RPMI8226 (cell line): ENCODE results near the gene POLD4.

Source experiments
- DNase-seq: peaks from one replicate; pipeline ENCODE4 v3.0.0-alpha.2; 2015

Gene POLD4

DNA sequence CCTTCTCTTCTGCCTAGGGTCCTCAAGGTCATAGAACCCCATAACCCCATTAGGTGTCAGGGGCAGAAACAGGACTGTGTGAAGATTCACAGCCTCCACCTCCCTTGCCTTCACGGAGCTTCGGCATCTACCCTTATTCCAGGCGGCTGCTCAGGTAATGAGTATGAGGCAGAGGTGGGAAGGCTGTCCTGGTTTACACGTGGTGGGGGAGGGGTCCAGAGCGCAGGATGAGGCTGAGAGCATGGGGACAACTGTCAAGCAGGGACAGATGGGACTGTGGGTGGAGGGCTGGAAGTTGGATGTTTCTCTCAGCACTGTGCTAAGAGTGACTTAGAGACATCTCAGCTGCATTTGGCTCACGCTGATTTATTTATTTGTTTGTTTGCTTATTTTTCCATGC is 34.2 kb upstream of the POLD4 start:
- DNase-seq: no peak

DNA sequence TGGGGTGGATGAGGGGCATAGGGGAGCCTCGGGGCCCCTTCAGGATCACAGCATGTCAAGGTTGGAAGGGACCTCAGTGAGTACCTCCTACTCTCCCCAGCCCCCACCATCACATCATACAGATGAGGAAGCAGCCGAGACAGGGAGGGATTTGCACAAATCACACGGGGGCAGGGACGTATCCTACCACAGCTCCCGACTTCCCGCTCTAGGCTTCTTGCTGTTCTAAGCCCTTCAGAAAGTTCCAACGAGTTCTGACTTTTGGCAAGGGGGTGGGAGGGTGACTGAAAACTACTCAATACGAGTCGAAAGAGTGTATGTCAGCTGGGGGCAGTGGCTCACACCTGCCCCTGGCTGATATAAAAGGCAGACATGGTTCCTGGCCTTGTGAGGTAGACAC is 33.7 kb upstream of the POLD4 start:
- DNase-seq: no peak

DNA sequence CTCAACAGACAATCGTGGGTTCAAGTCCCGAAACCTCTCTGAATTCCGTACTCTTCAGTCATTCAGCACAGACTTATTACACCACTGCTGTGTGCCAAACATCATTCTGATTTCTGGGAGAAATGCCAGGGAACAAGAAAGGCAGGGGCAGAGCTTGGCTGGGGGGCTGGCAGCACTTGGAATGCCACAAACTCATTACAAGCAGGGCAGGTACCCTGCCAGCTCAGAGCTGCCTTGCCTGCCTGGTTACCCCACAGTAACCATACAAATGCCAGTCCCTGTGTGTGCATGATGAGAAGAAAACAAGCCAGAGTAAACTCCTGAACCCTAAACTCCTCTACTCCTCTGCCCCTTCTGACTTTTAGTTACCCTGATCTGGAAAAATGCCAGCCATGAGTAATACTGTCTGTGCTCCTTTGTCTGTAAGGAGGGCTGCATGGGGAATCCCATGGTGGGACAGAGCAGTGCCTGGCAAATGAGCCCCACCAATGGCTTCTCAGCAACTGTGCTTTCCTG is 31.6 kb upstream of the POLD4 start:
- DNase-seq: peak; percentile 32

DNA sequence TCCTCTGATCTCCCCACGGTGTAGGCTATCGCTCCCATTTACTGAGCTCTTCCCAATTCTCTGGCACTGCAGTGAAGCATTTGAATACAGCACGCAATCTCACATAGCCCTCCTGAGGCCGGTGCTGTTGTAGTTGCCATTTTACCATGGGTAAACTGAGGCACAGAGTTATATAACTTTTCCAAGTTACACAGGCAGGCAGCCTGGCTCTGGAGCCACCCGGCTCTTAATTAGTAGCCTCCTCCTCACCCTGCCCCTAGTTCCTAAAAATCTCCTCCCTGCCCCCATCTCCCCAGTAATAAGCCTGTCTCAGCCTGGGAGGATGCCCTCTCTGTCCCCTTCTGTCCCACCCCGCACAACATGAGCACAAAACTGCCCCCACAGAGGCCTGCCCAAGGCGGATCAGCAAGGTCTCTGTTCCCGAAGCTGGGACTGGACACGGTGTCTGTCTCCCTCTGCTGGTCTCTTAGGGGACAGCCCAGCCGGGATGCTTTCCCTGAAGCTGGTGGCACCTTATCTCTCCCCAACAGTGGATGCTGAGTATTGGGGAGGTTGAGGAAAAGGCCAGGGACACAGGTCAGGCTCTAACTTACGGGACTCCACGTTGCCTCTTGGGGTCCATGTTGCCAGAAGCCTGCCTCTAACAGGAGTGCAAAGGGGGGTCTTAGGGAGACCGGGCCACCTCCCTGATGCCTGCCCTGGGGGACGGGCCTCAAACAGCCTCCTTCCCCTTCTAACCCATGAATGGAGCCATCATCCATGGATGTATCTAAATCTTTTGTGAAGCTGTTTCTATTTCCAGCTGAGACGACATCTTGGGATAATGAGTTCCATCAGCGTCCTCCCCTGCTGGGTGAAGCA is 29.2 kb upstream of the POLD4 start:
- DNase-seq: peak; percentile 75

DNA sequence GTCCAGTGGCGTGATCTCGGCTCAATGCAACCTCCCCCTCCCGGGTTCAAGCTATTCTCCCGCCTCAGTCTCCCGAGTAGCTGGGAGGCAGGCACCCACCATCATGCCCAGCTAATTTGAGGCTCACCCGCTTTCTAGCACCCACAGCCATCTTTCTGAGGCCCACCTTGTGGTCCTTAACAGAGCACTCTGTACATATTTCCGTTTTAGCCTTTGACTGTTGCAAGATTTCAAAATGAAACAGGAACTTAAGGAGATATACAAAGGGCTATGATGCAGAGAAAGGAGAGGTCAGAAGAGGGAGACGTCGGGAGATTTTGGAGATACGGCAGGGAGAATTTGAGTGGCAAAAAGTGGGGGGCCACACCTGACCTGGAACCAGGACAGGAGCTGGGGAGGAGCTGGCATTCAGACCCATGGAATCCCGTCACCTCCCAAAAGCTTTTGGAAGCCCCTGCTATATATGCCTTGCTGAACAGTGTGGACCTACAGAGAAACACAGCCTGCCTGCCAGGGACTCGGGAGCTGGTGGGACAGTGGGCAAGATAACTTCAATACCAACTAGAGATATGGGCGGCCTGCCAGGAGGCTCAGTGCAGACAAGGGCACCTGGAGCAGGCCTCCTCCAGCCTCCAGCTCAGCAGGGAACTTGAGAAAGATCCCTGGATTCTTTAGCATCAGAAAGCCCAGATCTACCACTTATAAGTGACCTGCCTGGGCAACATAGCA is 28.1 kb upstream of the POLD4 start:
- DNase-seq: no peak

DNA sequence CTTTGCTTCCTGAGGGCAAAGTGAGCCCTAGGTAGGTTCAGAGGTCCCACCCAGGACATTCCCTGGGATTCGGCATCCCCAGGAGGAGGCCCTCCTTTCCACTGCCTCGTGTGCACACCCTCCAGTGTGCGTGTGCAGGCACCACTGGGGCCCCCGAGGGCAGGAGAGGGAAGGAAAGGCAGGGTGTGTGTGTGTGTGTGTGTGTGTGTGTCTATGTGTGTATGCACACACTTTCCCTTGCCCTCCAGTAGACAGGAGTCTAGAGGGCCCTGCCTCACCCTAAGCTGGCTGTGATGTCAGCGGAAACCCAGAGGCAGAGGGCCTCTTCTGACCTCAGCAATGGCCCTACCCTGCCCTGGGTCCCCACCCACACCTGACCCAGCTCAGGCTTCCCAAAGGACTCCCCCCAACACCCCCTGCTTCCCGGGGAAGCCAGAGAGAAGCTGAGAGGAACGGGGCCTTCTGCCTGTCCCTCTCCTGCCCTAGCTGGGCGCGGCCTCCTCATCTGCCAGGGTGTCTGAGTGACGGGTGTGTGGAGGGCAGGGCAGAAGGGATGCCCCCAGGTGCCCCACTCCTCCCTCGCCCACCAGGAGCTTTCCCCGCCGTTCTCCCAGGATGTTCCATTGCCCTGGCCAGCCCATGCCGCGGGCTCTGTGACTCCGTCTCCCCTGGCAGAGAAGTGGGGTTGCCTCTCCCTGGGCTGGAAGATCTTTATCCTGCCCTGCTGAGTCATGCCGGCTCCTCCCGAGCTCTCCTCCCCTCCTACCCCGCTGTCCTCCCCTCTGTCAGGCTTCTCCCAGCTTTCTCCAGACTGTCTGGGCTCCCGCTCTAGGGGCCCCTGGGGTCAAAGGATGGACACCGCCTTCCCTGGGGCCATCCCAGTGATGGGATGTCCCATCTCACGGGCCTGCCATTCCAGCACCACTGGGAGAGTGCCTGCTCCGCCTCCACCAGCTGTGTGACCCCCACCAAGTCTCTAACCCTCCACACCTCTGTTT is 26.0 kb upstream of the POLD4 start:
- no peak for DNase-seq

DNA sequence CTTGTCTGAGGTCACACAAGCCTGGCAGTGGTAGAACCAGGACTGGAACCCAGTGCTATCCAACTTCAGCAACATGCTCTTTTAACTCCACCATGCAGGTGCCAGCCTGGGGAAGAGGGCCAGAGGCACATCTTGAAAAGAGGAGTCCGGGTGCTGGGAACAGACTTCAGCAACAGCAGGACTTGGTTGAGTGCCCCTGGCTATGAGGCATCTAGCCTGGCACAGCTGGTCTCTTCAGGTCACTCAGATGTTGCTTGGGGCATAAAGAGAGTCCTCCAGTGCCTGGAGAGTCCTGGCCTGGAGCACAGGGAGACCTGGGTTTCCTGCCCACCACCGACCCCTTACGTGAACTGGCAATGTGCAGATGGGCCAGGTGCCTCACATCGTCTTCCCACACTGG is 25.2 kb upstream of the POLD4 start:
- DNase-seq: no peak

DNA sequence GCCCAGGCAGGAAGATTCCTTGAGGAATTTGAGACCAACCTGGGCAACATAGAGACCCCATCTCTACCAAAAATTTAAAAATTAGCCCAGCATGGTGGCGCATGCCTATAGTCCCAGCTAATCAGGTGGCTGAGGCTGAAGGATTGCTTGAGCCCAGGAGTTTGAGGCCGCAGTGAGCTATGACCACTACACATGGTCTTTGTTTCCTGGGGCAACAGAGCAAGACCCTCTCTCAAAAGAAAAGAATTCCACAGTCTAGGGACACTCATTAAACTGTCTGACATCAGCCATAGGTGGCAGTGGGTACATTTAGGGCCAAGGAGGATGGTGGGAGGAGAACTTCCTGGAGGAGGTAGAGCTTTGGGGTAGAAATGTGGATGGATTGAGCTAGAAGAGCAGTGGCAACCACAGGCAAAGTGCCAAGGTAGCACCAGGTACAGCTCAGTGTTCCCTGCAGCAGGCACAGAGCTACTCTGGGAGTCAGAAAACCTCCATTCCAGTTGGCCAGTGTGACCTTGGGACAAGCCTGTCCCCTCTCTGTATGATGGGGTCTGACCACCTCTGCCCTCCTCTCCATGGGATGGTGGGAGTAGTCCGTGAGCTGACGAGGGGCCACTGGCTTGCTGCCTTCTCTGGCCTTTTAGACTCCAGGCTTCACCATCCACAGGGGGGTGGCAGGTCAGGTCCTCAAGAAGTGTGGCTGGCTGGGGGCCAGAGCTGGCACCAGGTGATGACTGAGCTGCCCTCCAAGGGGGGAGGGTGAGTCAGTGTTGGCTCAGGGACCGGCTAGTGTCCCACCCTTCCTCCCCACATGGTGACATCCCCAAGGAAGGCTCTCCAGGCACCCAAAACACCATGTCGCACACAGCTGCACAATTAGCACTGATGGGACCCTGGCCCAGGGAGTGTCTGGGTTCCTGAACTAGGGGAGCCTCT is 23.8 kb upstream of the POLD4 start:
- DNase-seq: peak; percentile 35

DNA sequence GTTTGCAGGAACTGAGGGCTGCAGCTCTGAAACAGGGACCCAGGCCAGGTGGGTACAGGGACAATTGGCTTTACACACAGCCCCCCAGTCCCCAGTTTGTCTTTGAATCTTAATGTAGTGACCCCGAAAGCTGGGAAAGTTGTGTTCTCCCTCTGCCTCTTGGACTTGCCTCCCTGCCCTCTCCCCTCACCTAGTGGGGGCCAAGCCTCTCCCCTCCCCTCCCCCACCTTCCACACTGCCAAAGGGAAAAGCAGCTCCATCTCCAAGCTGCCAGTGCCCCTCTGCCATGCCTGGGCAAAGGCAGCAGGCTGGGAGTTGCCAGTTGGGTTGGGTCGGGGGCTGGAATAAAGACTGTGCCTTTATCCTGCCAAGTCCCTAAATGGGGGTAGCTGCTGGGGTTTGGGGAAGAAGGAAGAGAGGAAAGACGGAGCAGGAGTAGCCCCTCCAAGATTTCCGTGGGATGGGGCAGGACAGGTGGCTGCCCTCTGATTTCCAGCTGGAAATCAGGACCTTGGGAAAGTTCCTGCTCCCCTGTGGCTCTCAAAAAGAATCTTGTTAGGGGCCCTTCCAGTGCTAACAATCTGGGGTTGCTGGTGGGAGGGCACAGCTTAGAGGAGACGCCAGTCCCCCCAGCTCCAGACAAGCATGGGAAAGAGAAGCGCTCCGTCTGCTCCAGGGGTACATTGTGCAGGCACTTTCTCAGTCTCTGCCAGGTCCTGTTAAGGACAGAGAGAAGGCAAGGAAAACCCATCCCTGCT is 22.9 kb upstream of the POLD4 start:
- no peak for DNase-seq

DNA sequence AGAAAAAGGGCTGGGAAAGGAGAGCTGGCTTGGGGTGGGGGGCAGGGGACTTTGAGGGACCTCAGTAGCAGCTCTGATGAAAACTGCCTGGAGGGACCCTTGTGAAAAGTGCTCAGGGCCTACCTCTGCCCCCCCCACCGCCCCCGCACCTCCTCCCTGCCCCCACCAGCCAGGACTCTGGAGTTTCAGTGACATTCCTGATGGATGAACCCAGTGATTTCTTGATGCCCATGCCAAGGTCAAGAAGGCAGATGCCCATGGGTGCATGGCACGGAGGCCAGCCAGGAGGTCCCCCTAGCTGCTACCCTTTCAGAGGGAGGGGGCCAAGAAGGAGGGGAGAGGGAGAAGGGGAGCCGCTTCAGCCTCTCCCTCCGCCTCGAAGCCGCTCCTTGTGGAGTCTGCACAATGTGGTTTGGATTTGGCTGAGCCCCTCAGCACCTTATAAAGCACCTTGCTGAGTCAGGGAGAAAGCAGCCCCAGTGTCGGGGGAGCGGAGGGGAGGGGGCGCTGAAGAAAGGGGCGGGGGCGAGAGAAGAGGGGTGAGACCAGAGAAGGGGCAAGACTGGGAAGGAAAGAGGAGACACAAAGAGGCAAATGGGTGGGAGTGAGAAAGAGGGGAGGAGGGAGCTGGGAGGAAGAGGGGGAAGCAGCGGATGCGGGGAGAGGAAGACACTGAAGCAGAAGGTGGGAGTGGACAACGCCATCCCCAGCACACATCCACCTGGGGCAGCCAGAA is 22.1 kb upstream of the POLD4 start:
- no peak for DNase-seq

DNA sequence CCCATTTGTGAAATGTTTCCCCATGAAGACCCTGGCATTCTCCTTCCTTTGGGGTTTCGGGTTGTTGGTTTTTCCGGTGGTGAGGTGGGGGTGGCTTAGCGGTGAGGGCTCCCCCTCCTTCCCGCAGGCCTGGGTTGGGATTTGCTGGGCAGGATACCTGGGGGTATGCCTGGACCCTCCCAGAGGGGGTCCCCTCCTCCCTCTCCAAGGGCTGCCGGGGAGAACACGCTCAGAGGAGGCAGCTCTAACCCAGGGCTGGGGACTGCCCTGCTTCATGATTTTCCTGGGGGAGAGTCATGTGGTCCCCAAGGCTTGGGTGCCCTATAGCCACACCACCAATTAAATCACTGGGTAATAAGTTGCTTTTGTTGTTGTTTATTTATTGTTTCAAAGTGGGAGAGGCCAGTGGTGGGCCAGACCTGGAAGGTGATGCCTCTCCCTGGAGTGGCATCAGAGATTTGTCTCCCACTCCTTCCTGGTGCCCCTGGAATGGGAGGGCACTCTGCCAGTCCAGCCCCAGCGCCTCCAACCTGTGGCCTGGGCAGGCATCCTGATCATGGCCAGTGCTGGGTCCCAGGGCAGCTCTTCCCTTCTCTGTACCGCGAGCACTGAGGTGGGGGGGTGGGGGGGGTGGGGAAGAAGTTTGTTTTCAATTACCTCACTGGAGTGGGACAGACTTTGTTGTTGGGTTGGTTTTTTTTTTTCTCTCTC is 21.4 kb upstream of the POLD4 start:
- DNase-seq: no peak

DNA sequence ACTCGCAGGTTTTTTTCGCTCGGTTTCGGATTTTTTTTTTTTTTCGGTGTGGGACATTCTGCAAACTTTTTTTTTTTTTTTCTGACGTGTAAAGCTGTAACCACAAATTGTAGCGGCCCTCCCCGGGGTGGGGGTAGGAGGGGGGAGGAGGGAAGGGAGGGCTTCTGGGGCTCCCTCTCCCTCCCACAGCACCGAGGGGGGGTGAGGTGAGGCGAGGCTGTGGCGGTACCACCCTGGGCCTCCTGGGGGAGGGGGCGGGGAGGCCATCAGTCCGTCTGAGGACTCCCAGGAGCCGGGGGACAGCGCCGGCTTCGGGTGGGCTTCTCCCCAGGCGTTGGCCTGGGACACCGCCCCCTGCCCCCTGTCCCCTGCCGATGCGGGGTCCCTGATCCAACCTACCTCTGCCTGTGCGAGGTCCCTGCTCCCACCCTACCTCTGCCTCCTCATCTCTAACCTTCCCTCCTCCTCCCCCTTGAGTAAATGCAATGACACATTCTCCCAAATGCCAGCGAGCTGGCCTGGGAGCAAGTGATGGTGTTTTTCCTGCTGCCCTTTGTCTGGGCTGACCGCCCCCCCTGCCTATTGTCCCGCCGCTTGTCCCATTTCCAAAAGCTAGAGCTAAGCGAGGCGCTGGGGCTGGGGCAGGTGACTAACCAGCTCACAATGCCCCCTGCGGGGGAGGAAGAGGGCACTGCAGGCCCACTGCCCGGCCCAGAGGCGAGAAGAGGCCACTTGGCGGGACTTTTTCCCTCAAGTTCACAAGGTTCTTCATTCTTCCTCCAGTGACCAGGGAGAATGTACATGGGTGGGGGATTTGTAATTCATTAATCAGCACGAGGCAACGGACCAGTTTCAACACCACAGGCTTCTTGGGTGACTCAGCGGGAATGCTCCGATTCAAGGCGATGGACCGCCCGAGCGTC is 20.6 kb upstream of the POLD4 start:
- peak; percentile 78 for DNase-seq

DNA sequence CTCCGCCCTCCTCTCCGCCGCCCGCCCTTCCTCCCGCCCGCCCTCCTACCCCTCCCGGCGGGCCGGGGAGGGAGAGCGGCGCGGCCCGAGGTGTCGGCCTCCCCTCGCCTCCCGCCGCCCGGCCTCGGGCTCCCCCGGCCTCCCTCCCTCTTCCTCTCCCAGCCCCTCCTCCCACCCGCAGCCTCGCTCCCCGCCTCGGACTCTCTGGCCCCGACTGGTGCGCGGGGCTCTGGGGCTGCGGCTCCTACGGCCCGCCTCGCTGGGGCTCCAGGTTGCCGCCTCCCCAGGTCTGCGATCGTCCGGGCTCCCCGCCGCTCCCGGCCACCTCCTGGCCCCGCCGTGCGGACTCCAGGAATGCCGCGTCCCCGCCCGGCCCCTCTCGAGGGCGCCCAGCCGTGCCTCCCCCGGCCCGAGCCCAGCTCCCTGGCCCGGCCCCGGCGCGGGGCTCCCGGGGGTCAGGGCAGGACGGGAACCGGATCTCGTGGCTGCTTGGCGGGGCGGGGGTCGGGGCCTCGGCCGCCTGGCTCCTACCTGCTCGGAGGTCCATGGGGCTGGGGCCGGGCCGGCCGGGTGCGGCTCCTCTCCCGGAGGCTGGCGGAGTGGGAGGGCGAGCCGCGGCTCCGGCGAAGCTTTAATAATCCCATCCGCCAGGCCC is 19.8 kb upstream of the POLD4 start, which contains the start of gene CLCF1:
Gene CLCF1, minus strand, starts transcription at position 606 of the 655 bp plus-strand sequence. Its CDS starts 59 bp downstream, at position 547.
- peak; percentile 70 for DNase-seq

DNA sequence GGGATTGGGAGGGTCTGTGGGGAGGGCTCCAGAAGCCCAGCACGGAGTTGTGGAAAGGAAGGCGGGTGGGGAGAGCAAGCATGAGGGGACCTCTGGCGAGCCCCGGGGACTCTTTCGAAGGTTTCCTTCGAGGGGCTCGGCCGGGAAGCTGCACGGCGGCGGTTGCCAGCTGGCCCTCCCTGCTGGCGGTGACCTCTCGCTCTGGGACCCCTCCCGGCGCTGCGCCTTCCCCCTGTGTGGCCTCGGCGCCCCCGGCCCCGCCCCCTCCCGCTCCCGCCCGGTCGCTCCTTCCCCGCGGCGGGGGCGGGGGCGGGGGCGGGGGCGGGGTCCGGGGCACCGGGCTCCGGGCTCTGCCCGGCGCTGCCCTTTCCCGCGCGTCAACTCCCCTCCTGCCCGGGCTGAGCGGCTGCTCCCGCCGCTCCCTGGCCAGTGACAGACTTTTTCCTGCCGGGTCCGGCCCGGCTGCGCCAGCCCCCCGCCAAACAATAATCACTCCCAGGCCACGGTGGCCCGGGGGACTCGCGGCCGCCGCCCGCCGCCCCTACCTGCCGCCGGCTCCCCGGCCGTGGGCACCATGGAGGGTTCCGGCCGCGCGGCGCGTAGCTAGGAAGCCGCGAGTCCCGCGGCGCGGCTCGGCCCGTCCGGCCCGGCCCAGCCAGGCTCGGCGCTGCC is 19.1 kb upstream of the POLD4 start:
- no peak for DNase-seq

DNA sequence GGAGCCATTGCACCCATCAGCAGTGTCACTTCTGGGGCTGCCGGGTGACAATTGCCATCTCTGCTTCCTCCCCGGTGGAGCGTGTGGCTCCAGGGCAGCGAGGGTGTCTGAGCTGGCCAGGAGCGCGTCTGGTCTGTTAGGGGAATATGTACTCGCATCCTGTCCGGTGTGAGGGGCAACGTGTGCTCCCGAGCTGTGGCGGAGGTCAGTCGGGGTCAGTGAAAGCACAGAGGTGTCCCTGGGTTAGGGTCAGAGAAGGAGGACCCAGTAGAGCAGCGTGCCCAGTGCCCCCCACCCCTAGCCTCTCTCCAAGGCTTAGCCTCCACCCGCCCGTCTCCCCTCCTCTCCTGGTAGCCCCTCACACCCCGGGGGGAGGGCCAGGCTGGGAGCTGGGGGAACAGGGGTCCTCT is 18.6 kb upstream of the POLD4 start:
- DNase-seq: no peak

DNA sequence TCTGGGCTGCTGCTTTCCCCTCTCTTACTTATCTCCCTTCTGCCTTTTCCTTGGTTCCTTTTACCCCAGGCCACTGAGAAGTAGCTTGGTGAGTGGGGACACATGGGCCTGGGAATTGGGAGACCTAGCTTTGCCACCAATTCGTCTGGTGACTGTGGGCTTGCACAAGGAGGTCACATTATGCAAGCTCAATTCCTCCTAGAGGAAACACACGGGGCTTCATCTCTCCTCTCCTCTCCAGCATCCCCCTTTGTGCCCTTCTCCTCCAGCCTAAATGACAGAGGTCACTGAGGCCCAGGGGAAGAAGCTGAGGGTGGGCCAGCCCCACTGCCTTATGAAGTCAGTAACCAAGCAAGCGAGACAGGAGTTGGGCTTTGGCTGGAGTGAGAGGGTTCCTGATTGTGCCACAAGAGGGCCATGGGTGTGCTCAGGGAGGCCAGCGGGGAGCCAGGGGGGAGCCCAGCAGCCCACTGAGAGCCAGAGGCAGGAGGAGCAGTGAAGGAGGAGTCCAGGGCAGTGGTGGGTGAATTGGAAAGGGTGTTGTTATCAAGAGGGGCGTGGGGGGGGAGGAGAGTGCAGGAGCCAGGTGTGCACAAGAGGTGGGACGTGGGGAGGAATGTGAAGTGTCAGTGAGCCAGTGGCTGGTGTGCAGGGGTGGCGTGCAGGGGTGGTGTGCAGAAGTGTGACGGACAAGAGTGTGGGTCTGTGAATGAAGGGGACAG is 18.0 kb upstream of the POLD4 start:
- DNase-seq: peak; percentile 28
